ENCODE measurements around the gene PGPEP1. TPM values are rescaled to one million over a fixed set of nuclear protein-coding genes. Genes with fewer than 3 reads are reported as not detected.
"Not testable (repeated sequence)": the region's sequence is repeated elsewhere in the genome, so short reads cannot be mapped to it uniquely, and the experiment has no call there.

Gene PGPEP1
- polyA plus RNA-seq, 3 donors = 18.9 to 21.0 (median 21.0) TPM

DNA sequence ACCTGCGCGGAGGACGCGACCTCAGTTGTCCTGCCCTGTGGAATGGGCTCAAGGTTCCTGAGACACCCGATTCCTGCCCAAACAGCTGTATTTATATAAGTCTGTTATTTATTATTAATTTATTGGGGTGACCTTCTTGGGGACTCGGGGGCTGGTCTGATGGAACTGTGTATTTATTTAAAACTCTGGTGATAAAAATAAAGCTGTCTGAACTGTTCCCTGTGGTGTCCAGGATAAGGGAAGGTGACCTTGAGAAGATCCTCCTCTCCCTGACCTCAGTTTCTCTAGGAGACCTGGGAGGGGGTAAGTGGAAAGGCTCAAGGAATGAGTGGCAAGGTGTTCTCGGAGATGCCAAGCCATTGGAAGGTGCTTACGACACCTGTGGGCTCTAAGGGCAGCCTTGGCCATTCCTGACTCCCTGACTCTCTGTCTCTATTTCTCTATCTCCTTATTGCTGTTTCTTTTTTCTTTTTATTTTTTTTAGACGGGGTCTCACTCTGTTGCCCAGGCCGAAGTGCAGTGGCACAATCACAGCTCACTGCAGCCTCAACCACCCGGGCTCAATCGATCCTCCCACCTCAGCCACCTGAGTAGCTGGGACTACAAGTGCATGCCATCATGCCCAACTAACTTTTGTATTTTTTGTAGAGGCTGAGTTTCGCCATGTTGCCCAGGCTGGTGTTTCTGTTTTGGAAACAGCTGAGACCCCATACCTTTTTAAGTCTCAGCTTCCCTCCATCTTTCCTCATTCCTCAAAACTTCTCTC is 48.7 kb downstream of the PGPEP1 start:
- no peak for DNase-seq (ENCODE audit: low read depth in 3 of 3, low spot score in 2 of 3)

DNA sequence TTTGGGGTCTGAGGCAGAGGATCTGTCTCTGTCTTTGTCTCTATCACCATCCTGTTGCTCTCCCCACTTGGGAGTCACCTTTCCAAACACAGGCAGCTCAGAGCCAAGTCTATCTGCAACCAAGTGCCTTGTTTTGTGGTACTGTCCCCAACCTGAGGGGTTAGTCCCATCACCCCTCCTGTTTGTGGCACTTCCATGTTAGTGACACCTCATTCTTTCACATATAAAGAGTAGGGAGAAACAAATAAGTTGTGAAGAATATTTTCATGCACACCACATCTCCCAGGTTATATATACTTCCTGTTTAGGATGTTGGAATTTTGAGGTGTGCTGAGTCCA is 49.3 kb downstream of the PGPEP1 start:
- no peak for DNase-seq (ENCODE audit: low read depth in 3 of 3, low spot score in 2 of 3)

DNA sequence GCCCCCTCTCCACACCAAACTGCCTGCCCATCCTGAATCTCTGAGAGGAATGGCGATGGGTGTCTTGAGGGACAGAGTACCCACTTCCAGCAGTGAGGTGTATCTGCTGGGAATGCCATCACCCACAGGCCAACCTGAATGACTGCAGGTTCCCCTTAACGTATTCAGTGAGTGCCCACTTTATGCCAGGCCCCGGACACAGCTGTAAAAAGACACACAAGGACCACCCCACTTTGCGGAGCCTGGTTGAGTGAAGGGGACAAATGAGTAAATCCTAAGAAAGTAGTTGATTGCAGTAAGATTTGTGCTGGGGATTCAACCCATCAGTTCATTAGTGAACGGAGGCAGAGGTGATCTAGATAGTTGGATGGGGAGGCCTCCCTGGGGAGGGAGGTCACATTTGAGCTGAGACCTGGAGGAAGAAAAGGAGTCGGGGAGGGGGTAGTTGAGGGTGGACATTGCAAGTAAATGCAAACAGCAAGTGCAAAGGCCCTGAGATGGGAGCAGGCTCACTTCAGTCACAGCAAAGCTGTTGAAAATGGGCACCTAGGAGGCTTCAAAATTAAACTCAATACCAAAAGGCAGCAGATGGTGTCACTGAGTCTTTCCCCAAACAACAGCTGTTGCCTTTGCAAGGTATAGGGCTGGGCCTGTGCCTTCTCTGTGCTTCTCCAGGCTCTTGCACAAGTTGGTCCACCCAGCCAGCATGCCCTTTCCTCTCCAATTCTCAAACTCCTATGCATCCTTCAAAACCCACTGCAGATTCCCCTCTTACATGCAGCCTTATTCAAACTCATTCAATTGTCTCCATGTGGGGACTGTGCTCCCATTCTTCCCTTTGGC is 49.9 kb downstream of the PGPEP1 start:
- DNase-seq (ENCODE audit: low read depth in 3 of 3, low spot score in 2 of 3) = no peak

DNA sequence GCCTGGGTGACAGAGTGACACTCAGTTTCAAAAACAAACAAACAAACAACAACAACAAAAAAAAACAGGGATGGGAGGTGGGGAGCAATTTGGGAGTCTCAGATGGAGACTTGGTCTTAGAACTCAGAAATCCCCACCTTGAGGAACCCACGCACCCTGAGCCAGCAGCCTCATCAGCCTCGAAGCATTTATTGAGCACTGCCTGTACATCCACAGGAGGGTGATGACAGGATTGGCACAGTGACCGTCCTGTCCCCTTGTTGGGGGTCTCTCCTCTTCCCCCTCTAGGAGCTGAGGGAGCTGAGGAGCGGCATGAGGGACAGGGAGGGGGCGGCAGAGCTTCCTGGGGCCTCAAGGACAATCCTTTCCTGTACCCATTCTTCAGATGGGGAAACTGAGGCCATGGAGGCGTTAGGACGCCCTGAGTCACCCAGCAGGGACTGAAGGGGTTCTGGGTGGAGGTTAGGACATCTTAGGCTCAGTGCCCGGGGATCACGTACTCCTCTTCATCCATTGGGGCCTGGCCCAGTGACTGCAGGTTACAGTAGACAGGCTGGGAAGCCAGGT is 51.2 kb downstream of the PGPEP1 start:
- DNase-seq (ENCODE audit: low read depth in 3 of 3, low spot score in 2 of 3) = no peak

DNA sequence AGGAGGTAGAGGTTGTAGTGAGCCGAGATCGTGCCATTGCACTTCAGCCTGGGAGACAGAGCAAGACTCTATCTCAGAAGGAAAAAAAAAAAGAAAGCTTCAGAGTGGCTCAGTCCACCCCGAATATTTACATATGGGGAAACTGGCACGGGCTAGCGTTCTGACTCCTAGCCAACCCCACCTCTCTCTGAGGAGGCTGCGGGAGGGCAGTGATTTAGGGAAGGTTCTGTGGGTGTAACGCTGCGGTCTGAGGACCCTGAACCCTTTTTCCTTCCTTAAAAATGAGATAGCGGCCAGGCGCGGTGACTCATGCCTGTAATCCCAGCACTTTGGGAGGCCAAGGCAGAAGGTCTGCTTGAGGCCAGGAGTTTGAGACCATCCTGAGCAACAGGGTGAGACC is 52.0 kb downstream of the PGPEP1 start:
- no peak for DNase-seq (ENCODE audit: low read depth in 3 of 3, low spot score in 2 of 3)

DNA sequence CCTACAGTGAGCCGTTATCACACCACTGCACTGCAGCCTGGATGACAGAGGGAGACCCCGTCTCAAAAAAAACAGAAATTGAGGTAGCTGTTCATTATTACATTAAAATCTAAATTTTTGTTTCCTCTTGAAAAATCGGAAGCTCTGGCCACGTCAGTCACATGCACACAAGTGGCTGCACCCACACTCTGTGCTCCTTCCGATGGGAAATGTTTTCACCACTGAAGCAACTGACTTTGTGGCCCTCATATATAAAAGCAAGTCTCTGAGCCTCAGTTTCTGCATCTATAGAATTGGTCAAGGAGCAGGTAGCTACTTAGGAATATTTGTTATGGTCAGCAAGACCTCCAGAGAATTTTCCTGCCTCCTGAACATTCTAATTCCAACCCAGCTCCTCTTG is 52.5 kb downstream of the PGPEP1 start:
- no peak for DNase-seq (ENCODE audit: low read depth in 3 of 3, low spot score in 2 of 3)

DNA sequence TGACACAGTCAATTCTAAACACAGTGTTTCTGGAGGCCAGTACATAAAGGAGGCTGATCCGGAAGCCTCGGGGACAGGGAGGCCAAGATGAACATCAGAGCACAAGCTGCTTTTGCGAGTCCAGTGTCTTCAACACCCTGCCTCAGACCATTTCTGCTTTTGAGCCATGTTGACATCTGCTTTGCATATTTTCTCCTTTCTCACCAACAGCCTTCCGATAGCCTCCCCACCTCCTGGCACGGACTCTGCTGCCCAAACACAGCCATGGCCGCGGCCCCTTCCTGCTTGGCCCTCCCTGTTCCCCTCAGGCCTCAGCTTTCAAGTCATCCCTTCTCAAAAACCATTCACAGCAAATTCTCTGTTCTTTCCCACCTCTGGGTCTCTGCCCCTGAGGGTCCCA is 53.4 kb downstream of the PGPEP1 start:
- DNase-seq (ENCODE audit: low read depth in 3 of 3, low spot score in 2 of 3) = no peak

DNA sequence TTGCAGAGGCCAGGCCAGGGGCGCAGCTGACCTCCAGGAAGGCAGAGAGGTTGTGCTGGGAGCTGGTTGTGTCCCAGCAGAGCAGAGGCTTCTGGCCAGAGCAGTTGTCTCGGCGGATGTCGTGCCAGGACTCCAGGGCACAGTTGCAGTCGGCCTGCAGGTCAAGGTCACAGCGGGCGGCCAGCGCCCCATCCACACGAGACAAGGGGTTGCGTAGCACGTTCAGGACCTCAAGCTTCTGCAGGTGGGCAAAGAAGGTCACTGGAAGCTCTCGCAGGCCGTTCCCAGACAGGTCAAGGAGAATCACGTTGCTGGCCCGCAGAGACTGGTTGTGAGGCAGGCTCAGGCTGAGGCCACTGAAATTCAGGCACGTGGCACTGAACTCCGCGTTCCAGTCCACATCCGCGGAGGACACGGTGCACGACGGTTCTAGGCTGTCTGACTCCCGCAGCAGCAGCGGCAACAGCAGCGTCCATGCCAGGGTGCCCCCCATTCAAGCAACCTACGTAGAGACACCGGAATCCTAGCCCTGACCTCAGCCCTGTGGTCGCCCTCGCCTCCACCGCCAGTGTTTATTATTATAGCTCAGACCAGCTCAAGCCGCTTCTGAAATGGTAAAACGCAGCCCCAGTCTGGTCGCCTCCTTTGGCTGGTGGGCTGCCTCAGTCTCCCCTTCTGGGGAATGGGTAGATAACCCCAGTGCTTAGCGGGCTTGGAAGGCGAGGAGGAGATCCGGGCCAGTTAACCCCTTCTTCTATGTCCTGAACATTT is 56.3 kb downstream of the PGPEP1 start:
- no peak for DNase-seq (ENCODE audit: low read depth in 3 of 3, low spot score in 2 of 3)

DNA sequence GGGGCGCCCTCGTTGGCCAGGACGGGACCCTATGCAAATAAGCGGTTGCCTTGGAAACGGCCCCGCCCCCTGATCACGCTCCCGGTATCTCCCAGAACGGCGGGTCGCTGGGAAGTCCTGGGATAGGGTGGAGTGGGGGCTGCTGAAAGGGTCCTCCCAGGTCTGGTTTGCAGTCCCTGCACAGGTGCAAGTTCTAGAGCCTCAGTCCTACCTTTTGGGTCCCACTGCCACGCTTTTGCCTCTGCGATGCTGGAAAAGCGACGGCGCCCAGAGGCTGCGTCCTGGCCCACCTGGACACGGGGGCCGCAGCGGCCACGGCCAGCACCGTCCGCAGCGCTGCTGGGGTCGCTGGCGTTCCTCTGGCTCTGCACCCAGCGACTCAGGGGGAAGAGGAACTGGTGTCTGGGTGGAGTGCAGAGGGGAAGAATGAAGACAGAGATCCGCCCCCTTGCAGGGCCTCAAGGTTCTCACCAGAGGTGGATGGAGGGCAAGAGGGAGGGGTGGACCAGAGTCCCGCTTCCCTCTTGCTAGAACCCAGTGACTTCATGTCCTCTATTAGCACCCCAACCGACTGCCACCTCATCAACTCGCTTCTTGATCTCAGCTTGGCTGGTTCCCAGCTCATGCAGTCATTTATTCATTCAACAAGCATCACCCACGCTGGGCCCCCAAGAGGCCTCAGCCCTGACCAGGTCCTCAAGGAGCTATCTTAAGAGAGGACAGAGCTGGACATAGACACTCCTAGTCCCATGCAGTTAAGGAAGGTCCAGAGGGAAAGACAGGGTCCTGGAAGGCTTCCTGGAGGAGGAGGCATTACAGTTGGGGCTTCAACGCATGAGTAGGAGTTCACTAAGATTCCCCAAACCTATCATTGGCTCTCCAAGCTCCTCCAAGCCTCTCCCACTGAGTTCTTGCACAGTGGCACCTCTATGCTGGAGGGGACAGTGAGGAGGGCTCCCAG is 57.1 kb downstream of the PGPEP1 start, which contains the start of gene LRRC25:
LRRC25 (minus strand) TSS at position 381 of the 961 bp plus-strand sequence. CDS start 659 bp downstream, outside the sequence.
- no peak for DNase-seq (ENCODE audit: low read depth in 3 of 3, low spot score in 2 of 3)

DNA sequence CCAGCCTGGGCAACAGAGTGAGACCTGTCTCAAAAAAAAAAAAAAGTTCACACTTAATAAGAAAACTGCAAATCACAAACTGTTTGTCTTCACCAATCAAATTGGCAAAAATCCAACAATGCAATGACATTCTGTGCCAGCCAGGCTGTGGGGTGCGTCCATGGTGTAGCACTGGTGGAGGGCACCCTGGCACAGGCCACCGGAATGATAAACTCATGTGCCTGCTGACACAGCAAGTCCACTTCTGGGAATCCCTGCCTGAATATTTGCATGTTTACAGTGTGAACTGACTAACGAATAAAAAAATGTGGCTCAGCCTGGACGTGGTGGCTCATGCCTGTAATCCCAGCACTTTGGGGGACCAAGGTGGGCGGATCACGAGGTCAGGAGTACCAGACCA is 58.6 kb downstream of the PGPEP1 start:
- no peak for DNase-seq (ENCODE audit: low read depth in 3 of 3, low spot score in 2 of 3)

DNA sequence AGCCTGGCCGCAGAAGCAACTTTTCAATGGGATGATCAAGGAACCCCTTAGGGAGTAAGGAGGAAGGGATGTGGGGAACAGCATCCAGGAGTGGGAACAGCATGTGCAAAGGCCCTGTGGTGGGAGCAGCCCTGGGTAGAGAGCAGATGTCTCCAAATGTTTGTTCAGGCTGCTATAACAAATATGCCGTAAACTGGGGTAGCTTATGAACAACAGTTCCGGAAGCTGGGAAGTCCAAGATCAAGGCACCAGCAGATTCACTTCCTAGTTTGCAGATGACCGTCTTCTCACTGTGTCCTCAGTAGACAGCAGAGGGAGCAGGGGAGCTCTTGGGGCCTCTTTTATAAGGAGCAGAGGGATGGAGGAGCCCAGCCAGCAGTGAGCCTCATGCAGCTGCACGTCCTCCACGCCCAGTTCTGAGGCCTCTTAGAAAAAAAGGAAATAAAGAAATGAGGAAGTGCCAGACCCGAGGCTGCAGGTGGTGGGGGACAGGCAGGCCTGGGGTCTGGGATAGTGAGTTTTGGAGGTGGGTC is 61.2 kb downstream of the PGPEP1 start:
- no peak for DNase-seq (ENCODE audit: low read depth in 3 of 3, low spot score in 2 of 3)

DNA sequence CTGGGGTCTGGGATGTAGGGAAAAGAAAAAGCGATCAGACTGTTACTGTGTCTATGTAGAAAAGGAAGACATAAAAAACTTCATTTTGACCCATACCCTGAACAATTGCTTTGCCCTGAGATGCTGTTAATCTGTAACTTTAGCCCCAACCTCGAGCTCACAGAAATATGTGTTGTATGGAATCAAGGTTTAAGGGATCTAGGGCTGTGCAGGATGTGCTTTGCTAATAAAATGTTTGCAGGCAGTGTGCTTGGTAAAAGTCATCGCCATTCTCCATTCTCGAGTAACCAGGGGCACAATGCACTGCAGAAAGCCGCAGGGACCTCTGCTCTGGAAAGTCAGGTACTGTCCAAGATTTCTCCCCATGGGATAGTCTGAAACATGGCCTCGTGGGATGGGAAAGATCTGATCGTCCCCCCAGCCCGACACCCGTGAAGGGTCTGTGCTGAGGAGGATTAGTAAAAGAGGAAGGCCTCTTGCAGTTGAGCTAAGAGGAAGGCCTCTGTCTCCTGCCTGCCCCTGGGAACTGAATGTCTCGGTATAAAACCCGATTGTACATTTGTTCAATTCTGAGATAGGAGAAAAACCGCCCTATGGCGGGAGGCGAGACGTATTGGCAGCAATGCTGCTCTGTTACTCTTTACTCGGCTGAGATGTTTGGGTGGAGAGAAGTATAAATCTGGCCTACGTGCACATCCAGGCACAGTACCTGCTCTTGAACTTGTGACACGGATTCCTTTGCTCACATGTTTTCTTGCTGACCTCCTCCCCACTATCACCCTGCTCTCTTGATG is 62.3 kb downstream of the PGPEP1 start:
- not testable (repeated sequence) for DNase-seq (ENCODE audit: low read depth in 3 of 3, low spot score in 2 of 3)

DNA sequence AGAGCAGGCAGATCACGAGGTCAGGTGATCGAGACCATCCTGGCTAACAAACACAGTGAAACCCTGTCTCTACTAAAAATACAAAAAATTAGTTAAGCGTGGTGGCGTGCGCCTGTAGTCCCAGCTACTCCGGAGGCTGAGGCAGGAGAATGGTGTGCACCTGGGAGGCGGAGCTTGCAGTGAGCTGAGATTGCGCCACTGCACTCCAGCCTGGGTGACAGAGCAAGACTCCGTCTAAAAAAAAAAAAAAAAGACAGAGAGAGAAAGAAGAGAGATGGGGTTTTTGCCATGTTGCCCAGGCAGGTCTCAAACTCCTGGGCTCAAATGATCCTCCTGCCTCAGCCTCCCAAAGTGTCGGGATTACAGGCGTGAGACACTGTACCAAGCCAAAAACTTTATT is 65.4 kb downstream of the PGPEP1 start:
- not testable (repeated sequence) for DNase-seq (ENCODE audit: low read depth in 3 of 3, low spot score in 2 of 3)

DNA sequence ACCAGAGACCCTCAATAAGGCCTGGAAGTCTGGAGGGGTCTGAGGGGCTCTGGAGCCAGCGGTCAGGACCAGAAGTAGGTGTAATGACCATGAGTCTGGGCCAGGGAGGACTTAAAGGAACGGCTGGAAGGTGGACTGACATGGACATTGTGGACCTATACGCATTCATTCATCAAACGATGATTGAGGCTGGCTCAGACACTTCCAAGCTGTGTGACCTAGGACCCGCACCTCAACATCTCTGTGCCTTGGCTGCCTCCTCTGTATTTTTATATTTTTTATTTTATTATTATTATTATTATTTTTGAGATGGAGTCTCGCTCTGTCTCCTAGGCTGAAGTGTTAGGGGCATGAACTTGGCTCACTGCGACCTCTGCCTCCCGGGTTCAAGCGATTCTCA is 66.4 kb downstream of the PGPEP1 start:
- no peak for DNase-seq (ENCODE audit: low read depth in 3 of 3, low spot score in 2 of 3)

DNA sequence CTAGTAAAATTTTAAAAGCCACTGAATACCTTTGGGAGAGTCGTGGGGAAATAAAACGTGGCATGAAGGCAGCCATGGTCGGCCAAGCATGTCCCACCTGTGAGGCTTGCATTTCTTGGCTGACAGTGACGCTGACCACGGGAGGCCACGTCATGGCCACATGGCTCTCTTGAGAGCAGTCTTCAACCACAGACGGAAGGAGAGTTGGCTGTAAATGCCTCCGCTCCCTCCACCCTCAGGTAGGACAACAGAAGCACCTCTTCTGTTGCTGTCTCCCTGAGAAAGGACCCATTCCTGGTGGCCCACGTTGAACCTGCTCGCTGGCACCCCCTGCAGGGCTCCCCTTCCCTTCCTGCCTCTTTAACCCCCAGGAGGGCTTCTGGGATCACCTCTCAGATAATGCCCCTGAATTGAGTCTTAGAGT is 67.7 kb downstream of the PGPEP1 start:
- DNase-seq (ENCODE audit: low read depth in 3 of 3, low spot score in 2 of 3) = no peak

DNA sequence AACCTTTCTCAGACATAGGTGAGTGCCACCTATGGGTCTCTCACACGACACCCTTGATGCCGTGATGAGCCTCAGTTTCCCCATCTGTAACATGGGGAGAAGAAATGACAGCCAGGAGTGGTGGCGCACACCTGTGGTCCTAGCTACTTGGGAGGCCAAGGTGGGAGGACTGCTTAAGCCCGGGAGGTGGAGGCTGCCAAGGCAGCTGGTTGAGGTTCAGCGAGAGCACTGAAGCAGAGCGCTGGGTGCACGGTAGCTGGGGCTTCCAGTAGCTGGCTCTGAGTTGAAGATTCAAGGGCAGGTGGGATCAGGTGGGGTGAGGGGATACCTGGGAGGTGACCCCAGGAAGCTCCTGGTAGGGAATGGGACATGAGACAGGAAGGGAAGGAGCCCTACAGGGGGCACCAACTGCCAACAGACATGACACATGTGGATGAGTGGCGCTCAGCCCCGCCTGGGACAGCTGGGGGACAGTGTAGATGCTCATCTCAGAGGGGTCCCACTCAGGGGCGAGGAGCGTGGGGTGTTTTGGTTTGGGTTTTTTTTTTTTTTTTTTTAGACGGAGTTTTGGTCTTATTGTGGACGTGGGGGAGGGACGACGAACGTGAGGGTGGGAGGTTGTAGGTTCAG is 72.3 kb downstream of the PGPEP1 start:
- no peak for DNase-seq (ENCODE audit: low read depth in 3 of 3, low spot score in 2 of 3)

DNA sequence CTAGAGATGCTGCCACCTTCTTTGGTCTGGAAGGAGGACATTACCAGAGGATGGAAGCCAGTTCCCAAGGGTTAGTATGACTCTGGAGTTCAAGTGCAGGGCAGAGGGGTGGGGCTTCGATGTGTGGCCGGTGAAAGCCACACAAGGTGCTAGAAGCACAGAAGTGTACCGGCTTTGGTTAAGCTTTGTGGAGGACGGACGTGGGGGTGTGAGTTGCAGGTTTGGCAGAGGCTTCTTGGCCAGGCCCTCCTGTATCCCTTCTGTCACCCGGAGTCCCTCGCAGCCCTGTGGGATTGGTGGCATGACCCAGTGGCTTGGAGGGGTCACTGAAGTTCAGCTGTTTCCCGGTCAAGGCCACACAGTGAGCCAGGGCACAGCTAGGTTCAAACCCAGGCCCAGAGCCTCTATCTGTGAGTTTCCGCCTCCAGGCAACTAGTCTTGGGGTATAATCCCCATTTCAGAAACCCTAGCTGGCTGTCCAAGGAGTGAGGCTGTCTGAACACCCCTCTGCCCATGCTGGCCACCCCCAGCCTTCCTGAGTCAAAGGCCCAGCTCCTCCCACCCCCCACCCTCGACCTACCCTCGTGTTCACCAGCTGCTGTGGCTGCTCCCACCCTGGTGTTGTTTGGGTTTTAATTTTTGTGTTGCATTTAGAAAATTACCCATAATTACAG is 74.2 kb downstream of the PGPEP1 start:
- DNase-seq (ENCODE audit: low read depth in 3 of 3, low spot score in 2 of 3) = no peak
